HG02759 (cell line): Measurements from ENCODE around the gene CCDC38.

Source experiments
- ATAC-seq: cut with Tn5 transposase; IDR thresholded peaks from one replicate; pipeline ENCODE4 v1.9.1; 2021; ENCODE audit warnings: mild to moderate bottlenecking, moderate library complexity; ENCODE audit not compliant: unreplicated experiment

CCDC38 gene

DNA sequence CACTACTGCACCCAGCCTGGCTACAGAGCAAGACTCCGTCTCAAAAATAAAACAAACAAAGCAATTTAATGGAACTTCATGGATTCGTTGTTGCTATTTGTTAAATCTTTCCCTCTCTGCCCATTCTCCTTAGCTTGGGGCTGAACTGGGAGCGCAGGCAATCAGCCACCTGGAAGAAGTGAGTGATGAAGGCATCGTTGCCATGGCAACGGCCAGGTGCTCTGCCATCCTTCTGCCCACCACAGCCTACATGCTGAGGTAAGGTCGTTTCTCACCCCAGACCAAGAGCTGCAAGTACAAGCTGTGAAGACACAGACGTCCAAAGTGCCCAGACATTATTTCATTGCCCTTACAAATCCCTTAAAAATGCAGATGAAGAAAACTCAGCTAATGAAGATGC is 19.8 kb upstream of the CCDC38 start:
- ATAC-seq = no peak

DNA sequence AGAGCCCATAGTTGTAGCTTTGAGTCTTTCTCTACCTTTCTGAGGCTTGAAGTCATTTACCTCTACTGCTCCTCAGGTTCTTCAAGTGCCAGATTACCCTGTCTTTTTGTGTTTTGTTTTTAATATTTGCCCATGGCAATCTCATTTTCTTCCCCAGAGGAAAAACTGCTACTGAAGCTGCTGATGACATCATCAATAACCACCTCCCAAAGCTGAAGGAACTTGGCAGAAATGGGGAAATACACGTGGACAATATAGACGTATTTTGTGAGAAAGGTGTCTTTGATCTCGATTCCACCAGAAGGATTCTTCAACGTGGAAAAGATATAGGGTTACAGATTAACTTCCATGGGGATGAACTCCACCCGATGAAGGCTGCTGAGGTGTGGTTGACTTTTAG is 17.8 kb upstream of the CCDC38 start:
- no peak for ATAC-seq

DNA sequence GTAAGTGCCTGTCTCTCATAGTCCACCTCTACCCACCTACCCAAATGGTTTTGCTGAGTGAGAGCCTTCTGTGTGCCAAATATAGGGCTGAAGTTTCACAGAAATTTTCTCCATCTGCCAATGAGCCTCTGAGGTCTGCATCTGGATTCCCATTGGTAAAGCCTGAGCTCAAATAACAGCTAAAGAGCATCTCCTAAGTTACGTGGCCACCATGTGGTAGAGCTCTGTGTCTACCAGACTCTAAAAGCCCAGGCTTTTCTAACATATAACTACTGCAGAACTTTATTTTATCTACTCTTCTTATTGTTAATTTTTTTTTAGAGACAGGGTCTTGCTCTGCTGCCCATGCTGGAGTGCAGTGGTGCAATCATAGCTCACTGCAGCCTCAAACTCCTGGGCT is 16.7 kb upstream of the CCDC38 start:
- ATAC-seq = no peak

DNA sequence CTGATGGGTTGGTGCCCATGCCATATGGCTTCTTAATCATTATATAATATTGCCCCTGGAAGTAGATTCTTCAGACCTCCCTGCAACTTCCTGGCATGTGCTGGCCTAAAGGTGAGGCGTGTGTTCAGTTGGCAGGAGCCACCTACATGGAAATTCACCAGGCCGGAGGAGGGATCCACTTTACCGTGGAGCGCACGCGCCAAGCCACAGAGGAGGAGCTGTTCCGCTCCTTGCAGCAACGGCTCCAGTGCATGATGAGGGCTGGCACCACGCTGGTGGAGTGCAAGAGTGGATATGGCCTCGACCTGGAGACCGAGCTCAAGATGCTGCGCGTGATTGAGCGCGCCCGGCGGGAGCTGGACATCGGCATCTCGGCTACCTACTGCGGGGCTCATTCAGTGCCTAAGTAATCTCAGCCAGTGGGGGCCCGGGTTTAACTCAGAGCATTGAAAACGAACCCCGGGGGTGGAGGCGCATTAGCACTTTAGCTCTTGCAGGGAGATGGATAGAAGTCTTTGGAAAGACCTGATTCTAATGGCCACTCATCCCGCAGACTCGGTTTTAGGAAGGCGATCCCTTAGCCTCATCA is 14.2 kb upstream of the CCDC38 start:
- ATAC-seq = no peak

DNA sequence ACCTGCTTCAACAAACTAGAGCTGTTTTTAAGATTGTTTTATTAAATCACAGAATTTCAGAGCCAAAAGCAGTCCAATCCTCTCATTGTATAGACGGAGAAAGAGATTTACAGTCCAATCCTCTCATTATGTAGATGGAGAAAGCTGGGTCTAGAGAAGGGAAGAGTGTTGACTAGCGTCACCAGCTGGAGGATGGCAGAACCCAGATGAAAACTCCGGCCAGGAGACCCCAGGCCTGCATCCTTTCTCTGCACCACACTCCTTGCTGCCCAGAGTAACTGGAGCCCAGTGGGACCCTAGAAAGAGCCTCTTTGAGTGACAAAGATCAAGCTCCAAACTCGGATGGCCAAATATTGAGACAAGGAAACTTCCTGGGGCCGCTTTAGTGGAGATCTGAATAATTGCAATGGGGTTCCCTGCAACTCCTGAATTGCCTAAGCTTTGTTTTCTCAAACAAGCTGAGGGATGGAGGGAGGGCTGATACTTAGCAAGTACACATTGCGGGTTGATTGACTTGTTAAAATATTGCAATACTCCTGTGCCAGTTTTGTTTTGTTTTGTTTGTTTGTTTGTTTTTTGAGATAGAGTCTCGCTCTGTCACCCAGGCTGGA is 13.2 kb upstream of the CCDC38 start:
- ATAC-seq = no peak

DNA sequence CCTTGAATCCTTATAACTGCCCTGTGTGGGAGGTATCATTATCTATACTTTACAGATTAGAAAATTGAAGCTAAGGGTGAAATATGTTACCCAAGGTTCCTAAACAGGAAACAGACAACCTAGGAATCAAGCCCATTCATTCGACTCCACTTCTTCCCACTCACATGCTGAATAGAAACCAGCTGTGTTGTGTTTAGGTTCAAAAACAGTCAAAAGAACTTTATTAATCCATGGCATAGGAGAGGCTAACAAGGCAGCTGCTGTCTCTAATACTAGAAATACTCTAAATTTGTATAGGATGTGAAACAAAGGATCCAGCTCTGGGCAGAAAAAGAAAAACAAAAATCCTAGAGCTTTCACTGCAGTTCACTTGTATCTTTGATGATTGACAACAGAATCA is 10.6 kb upstream of the CCDC38 start:
- ATAC-seq = no peak

DNA sequence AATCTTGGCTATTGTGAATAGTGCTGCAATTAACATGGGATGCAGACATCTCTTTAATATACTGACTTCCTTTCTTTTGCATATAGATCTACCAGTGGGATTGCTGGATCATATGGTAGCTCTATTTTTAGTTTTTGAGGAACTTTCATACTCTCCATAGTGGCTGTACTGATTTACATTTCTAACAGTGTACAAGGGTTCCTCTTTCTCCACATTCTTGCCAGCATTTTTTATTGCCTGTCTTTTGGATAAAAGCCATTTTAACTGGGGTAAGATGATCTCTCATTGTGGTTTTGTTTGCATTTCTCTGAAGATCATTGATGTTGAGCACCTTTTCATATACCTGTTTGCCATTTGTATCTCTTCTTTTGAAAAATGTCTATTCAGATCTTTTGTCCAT is 9.1 kb upstream of the CCDC38 start:
- ATAC-seq = no peak

DNA sequence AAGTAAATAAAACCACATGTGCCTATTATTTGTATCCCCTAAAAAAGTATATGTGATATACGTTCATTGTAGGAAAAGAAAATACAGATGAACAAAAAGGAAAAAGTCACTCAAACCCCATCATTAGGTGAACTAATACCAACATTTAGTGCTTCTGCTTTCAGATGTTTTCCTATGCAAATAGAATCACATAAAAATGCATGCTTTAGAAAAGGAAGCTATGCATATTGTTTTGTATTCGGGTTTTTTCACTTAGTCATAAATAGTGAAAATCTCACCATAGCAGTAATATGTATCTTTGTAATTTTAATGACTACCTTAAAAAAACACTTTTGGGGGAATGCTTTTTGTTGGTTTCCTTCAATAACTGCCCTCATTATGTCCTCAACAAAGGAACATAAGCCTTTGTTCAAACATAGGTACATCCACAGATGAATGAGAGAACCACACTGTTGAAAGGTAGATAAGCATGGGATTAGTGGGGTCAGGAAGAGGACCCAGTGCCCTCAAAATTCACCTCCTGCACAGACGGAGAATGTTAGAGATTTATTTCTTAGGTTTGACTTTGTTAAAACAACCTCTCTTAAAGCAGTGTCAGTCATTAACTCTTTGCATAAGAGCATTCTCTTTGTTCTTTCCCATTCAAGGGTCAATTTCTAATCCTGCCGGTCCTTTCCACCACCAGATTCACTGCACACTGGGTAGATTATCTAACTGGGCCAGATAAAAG is 7.2 kb upstream of the CCDC38 start:
- no peak for ATAC-seq

DNA sequence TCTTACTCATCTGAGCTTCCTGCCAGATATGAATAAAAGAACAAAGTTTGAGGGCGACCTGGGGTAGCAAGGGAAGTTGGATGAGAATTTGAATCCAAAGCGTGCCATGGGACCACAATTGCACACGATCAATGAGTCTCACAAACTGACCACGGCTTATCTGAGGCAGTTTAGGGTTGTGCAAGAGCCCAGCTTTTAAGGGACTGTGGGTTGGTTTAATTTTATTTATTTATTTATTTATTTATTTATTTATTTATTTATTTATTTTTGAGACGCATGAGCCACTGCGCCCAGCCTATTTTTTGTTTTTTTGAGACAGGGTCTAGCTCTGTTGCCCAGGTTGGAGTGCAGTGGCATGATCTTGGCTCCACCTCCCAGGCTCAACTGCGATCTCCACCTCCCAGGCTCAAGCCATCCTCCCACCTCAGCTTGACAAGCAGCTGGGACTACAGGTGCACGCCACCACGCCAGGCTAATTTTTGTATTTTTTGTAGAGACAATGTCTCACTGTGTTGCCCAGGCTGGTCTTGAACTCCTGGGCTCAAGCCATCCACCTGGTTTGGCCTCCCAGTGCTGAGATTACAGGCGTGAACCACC is 1.8 kb upstream of the CCDC38 start:
- ATAC-seq = no peak

DNA sequence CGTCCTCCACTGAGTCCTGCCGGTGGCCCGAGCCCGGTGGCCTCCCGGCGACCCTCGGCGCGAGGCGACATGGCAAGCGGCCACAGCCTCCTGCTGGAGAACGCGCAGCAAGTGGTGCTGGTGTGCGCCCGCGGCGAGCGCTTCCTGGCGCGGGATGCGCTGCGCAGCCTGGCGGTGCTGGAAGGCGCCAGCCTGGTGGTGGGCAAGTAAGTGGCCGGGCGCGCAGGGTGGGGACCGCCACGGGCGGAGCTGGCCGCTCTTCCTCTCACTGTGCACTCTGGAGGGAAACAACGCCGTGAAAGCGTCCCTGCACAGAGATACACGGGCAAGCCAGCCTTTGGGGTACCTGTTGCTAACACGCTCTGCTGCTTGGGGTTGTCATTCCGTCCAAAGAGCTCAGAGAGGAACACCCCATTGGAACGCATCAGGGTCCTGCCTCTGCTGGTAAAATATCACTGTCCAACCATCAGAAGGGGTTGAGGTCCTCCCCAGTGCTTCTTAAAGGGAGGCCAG is 972 bp upstream of the CCDC38 start, which contains the start of gene AMDHD1:
Gene AMDHD1, plus strand, starts transcription at position 2 of the 513 bp plus-strand sequence. Its CDS starts 68 bp downstream, at position 70.
- peak; percentile 64 for ATAC-seq

DNA sequence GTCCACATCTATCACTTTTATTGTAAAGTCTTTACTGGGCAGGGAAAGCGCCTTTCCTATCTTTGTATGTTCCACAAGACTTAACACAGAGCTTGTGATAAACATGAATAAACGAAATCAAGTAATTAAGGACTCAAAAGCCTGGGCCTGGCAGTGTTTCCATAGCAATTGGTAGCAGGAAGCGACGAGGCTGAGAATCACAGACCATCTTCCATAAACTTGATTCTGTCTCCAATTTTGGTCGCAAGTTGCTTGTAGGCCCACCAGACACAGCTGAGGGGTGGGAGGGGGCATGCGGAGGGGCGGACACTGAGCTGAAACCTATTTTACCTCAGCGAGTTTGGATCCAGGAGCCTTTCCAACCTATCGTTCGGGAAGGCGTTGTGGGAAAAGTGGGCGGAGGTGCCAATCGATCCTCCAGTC is 302 bp downstream of the CCDC38 start:
- no peak for ATAC-seq

DNA sequence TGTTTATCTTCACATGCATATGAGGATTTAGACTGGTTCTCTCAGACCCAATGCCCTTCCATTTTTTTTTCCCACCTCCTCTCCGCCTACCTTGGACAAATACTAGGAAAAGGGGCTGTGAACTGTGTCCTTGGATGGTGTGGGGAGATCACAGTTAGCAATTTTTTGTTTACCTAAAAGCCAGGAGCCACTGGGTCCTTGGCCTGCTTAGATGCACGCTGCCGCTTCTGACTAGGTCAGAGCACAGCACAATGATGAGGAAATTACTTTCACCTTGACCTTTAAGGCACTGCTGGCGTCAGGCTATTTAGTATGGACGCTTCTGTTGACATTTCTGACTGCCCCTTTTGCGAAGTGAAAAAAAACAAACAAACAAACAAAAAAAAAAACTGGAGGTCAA is 1.9 kb downstream of the CCDC38 start:
- ATAC-seq = no peak

DNA sequence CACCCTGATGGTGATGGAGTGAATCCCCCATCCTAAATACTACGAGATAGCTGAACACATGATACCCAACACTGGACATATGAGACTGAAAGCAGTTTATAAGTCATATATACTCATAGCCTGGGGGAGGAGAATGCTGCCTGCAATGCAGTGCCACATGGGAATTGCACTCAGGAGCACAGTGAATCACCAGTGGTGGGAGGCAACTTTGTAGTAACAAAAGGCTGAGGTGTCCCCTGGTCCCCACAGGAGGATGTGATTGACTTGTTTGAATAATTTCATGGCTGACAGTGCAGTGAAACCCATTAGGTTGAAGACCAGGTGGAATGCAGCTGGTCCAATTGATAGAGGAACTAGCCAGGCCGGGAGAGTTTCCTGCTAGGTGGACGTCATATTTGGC is 20.2 kb downstream of the CCDC38 start:
- ATAC-seq = no peak

DNA sequence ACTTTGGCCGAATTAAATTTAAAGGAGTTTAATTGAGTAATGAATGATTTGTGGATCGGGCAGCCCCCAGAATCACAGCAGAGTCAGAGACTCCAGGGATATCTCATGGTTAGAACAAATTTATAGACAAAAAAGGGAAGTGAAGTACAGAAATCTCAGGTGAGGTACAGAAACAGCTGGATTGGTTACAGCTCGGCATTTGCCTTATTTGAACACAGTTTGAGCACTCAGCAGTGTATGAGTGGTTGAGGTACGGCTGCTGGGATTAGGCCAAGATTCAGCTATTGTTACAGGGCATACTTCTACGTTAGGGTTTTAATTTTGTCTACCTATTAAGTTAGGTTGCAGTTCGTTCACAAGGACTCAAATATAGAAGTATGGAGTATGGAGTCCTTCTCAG is 23.3 kb downstream of the CCDC38 start:
- ATAC-seq = no peak

DNA sequence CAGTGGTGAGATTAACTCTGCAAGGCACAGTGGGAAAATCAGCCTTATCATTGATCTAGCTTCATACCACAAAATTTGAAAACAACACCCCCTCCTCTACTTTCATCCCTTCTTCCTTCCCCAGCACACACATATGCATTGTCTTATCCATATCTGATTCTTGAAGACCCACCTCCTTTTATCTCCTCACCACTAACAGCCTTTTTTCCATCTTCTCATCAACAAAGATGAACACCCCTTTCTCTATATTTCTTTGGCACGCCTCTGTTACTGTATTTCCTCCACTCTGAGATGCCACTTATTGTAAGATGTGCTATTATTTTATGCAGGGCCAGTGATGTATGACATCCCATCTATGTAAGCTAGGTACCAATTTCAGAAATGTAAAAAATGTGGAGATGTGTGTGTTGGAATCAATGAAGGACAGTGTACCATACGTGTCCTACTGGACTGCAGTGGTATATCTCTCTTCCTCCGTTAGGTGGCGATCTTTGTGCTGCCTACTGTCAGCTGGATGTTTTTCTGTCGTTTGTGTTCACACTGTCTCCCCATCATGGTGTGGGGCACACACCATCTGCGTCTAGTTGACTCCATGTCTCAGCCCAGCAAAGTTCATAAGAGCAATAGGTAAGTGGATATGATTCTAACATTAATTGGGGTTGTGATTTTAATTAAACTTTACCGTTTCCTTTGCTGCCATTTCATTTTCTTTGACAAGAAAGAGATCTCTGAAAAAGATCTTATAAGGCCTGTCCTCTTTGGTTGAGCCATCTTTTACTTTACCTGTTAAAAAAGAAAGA is 24.0 kb downstream of the CCDC38 start:
- ATAC-seq = peak; percentile 85

DNA sequence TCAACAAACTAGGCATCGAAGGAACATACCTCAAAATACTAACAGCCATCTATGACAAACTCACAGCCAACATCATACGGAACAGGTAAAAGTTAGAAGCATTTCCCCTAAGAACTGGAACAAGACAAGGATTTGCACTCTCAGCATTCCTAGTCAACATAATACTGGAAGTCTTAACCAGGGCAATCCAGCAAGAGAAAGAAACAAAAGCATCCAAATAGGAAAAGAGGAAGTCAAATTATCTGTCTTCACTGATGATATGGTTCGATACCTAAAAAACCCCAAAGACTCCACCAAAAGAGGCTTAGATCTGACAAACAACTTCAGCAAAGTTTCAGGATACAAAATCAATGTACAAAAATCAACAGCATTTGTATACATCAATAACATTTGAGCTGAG is 32.5 kb downstream of the CCDC38 start:
- no peak for ATAC-seq

DNA sequence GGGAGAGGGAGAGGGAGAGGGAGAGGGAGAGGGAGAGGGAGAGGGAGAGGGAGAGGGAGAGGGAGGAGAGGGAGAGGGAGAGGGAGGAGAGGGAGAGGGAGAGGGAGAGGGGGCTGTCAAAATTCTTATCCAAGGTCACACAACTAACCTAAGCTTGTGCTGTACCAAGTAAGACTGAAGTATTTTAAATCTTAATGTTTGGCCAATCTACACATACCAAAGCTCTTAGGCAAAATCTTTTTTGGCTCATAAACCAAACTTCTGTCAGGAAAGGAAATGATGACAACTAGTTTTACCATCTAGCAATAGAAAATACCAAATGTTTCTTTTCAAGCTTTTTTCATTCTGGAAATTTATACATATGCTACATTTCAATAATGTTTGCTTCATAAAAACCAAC is 33.8 kb downstream of the CCDC38 start:
- ATAC-seq = no peak

DNA sequence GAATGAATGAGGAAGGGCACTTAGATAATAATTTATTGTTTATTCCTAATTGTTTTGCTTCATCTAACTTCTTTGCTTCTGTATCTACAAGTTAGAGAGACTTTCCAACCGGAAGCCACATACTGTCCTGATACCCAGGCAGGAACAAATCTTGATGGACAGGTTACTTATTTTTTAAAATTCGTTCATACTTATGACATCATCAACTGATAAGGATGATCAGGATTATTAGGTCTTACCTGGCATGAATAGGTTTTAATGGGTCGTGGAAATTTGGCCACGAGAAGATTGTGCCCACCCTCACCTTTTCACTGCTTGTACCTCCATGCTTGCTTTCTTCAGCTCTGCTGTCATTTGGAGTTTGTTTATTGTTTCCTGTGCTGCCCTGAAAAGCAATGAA is 44.3 kb downstream of the CCDC38 start:
- ATAC-seq = no peak

DNA sequence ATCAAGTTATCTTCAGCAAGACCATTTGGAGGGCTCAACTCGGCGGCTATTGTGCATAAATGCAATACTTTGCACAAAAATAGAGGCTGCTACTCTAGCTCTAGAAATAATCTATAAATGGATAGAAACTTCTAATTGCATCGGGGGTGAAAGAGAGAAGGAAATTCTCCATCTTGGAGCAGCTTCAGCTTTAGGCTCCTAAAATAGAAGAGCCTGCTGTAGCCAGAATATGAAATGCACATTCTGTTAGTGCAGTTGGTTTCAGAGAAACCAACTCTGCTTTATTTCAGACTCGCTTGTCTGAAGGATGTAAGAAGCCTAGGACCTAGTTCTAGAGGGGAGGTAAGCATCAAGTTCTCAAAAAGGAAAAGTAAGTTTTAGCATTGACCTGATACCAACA is 45.6 kb downstream of the CCDC38 start:
- no peak for ATAC-seq

DNA sequence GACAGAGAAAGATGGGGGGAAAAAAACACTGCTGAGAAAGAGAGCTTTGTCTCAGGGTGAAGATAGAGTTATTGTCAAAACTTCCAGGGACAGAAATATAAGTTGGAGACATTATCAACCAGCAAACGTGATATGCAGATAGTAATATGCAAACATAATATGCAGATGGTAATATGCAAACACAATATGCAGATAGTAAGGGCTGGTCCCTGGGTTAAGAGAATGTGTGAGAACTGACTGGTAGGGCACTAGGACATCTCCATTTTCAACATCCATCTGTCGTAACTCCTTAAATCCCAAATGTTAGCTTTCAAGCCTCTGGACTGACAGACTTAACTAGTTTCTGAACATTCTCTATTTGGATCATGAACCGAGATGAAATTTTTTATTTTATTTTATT is 51.5 kb downstream of the CCDC38 start:
- no peak for ATAC-seq

DNA sequence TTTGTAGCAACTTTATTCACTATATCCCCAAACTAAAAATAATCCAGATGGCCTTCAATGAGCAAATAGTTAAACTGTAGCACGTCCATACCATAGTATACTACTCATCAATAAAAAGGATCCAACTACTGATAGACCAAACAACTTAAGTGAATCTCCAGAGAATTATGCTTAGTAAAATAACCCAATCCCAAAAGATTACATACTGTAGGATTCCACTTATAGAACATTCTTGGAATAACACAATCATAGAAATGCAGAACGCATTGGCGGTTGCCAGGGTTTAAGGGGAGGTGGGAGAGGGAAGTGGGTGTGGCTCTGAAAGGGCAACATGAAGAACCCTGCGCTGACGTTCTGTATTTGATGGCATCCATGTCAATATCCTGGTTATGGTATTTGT is 55.1 kb downstream of the CCDC38 start:
- no peak for ATAC-seq
